GM23338 (cell line): ENCODE results near the gene SPRING1. TPM values are rescaled to one million over a fixed set of nuclear protein-coding genes. Genes with fewer than 3 reads are reported as not detected.

Experiments
- ATAC-seq: fragments of 200-7000 bp; cut with Tn5 transposase; 3 replicates; pipeline ENCODE4 v1.9.1; 2020
- DNase-seq: peaks from one replicate; pipeline ENCODE4 v3.0.0-alpha.2; 2015; ENCODE audit warnings: low spot score
- H2AFZ ChIP-seq: fragments of 200-600 bp; sonication (generic); 2 replicates; pipeline ENCODE4 v1.8.0; 2016; ENCODE audit warnings: antibody characterized with exemption, mild to moderate bottlenecking, moderate library complexity
- H3F3A ChIP-seq: fragments of 200-600 bp; sonication (generic); replicated peaks from 2 replicates; pipeline ENCODE4 v1.8.0; 2017; ENCODE audit warnings: antibody characterized with exemption, mixed run types, low read depth
- H3K27ac ChIP-seq: fragments of 200-600 bp; sonication (generic); 2 replicates; pipeline ENCODE4 v1.6.1; 2016; ENCODE audit warnings: low read depth
- H3K27me3 ChIP-seq: fragments of 200-600 bp; sonication (generic); 2 replicates; pipeline ENCODE4 v1.8.0; 2016; ENCODE audit warnings: mild to moderate bottlenecking, mixed run types, moderate library complexity; ENCODE audit not compliant: insufficient read depth
- H3K36me3 ChIP-seq: fragments of 200-600 bp; sonication (generic); 2 replicates; pipeline ENCODE4 v1.8.0; 2016; ENCODE audit warnings: mild to moderate bottlenecking; ENCODE audit not compliant: insufficient read depth
- H3K4me1 ChIP-seq: fragments of 200-600 bp; sonication (generic); 2 replicates; pipeline ENCODE4 v1.8.0; 2016; ENCODE audit warnings: mild to moderate bottlenecking, moderate library complexity; ENCODE audit not compliant: insufficient read depth
- H3K4me2 ChIP-seq: fragments of 200-600 bp; sonication (generic); 2 replicates; pipeline ENCODE4 v1.7.1; 2017; ENCODE audit warnings: mixed run types
- H3K4me3 ChIP-seq: fragments of 200-600 bp; sonication (generic); 2 replicates; pipeline ENCODE4 v1.6.1; 2016; ENCODE audit warnings: mixed run types
- H3K79me2 ChIP-seq: fragments of 200-600 bp; sonication (generic); replicated peaks from 2 replicates; pipeline ENCODE4 v1.8.0; 2017; ENCODE audit warnings: mild to moderate bottlenecking; ENCODE audit not compliant: insufficient read depth
- H3K9me2 ChIP-seq: fragments of 200-600 bp; sonication (generic); 2 replicates; pipeline ENCODE4 v1.8.0; 2017; ENCODE audit not compliant: insufficient read depth
- H4K20me1 ChIP-seq: fragments of 200-600 bp; sonication (generic); replicated peaks from 2 replicates; pipeline ENCODE4 v1.8.0; 2017; ENCODE audit warnings: mild to moderate bottlenecking; ENCODE audit not compliant: insufficient read depth
- H3K27ac Mint-ChIP-seq: 2 replicates; pipeline ENCODE4 v1.8.0; 2020; ENCODE audit warnings: inconsistent platforms, mild to moderate bottlenecking, moderate library complexity, mixed read lengths
- H3K27me3 Mint-ChIP-seq: 3 replicates; pipeline ENCODE4 v1.8.0; 2022; ENCODE audit warnings: low read depth, mild to moderate bottlenecking, moderate library complexity, mixed read lengths, inconsistent platforms; ENCODE audit not compliant: insufficient read depth, poor library complexity
- H3K36me3 Mint-ChIP-seq: 3 replicates; pipeline ENCODE4 v1.8.0; 2021; ENCODE audit warnings: low read depth, mild to moderate bottlenecking, inconsistent platforms, moderate library complexity, mixed read lengths
- H3K4me1 Mint-ChIP-seq: 3 replicates; pipeline ENCODE4 v1.8.0; 2020; ENCODE audit warnings: mild to moderate bottlenecking, inconsistent platforms, mixed read lengths
- H3K4me3 Mint-ChIP-seq: 3 replicates; pipeline ENCODE4 v1.8.0; 2021; ENCODE audit warnings: moderate library complexity, mild to moderate bottlenecking, inconsistent platforms, mixed read lengths
- H3K9me3 Mint-ChIP-seq: 3 replicates; pipeline ENCODE4 v1.8.0; 2020; ENCODE audit warnings: moderate library complexity, mild to moderate bottlenecking, inconsistent platforms, mixed read lengths
- CREB1 ChIP-seq: fragments of 250-450 bp; sonication (Bioruptor Pico); IDR thresholded peaks from 2 replicates; pipeline ENCODE4 v1.5.0; 2020; ENCODE audit warnings: low read depth, mild to moderate bottlenecking, moderate library complexity
- CTCF ChIP-seq, 2 experiments: fragments of 200-600 bp in 1 of 2; sonication (generic) in 1 of 2; conservative IDR thresholded peaks; 2 replicates each; pipeline versions ENCODE4 v1.5.1 to v1.6.1; 2016 to 2017; ENCODE audit warnings: antibody characterized with exemption in 2 of 2, low read depth in 2 of 2, mild to moderate bottlenecking in 2 of 2, moderate library complexity in 1 of 2
- ETS1 ChIP-seq: IDR thresholded peaks from 2 replicates; pipeline ENCODE4 v1.6.1; 2016; ENCODE audit warnings: antibody characterized with exemption
- EZH2 ChIP-seq: fragments of 200-600 bp; sonication (generic); IDR thresholded peaks from one replicate; pipeline ENCODE4 v1.8.0; 2017; ENCODE audit warnings: antibody characterized with exemption, mild to moderate bottlenecking, low read depth; ENCODE audit not compliant: unreplicated experiment
- EZH2phosphoT487 ChIP-seq: fragments of 200-600 bp; sonication (generic); IDR thresholded peaks from one replicate; pipeline ENCODE4 v1.8.1; 2018; ENCODE audit warnings: antibody characterized with exemption; ENCODE audit not compliant: unreplicated experiment
- JUNB ChIP-seq: IDR thresholded peaks from one replicate; pipeline ENCODE4 v1.6.1; 2016; ENCODE audit warnings: antibody characterized with exemption; ENCODE audit not compliant: unreplicated experiment
- NANOG ChIP-seq: IDR thresholded peaks from 2 replicates; pipeline ENCODE4 v1.6.1; 2016; ENCODE audit warnings: antibody characterized with exemption, borderline replicate concordance
- POLR2AphosphoS5 ChIP-seq: IDR thresholded peaks from 2 replicates; pipeline ENCODE4 v1.6.1; 2016; ENCODE audit warnings: antibody characterized with exemption, low read depth
- REST ChIP-seq: IDR thresholded peaks from one replicate; pipeline ENCODE4 v1.6.1; 2018; ENCODE audit warnings: antibody characterized with exemption; ENCODE audit not compliant: unreplicated experiment
- STAT1 ChIP-seq: IDR thresholded peaks from one replicate; pipeline ENCODE4 v1.6.1; 2016; ENCODE audit warnings: antibody characterized with exemption; ENCODE audit not compliant: unreplicated experiment
- ZNF114 ChIP-seq: fragments of 250-450 bp; sonication (Bioruptor Pico); IDR thresholded peaks from 2 replicates; pipeline ENCODE4 v1.5.0; 2020; ENCODE audit warnings: mild to moderate bottlenecking, moderate library complexity
- ZNF331 ChIP-seq: fragments of 250-450 bp; sonication (Bioruptor Pico); IDR thresholded peaks from 2 replicates; pipeline ENCODE4 v1.5.0; 2020; ENCODE audit warnings: low read depth, mild to moderate bottlenecking, moderate library complexity
- ZNF462 ChIP-seq: fragments of 250-450 bp; sonication (Bioruptor Pico); IDR thresholded peaks from 2 replicates; pipeline ENCODE4 v1.5.0; 2020; ENCODE audit warnings: mild to moderate bottlenecking, moderate library complexity
- polyA plus RNA-seq: library from polyadenylated mRNA; unstranded; fragments of >200 nt; fragmentation: Nextera tagmentation; extraction: Ambion mirVana; gene quantifications from 2 replicates; pipeline ENCODE4 v1.2.1, GENCODE V29; 2016
- total RNA-seq: library from RNA; depleted of rRNA; stranded (reverse); fragments of >200 nt; shearing (Covaris generic); gene quantifications from 2 replicates; pipeline ENCODE4 v1.2.3, GENCODE V29; 2014

Gene SPRING1
- total and polyA plus RNA-seq, 2 experiments from 2014 or later = 8.2 to 57.1 TPM

- H3K4me3 Mint-ChIP-seq = no peak overlapping the region
- no peak overlapping the region for H3K27ac Mint-ChIP-seq
- no peak overlapping the region for H3K4me2 ChIP-seq
- no peaks in the 10 kb centered on the region for H3F3A ChIP-seq
- H3K36me3 Mint-ChIP-seq = peaks cover 20% of the 10 kb centered on the region; the same call in 2 of the 3 replicates
- H3K9me3 Mint-ChIP-seq = no peaks in the 10 kb centered on the region
- peaks cover 17% of the 10 kb centered on the region for H3K4me1 Mint-ChIP-seq
- H3K4me3 ChIP-seq = no peak overlapping the region
- TF ChIP-seq EZH2phosphoT487 (no peak), POLR2AphosphoS5 (no peak), JUNB (no peak), ZNF114 (no peak), REST (no peak), ETS1 (no peak), ZNF462 (CRISPR knock-in tag) (no peak), CREB1 (CRISPR knock-in tag) (no peak), STAT1 (no peak), NANOG (no peak), ZNF331 (no peak), CTCF (conservative IDR thresholded peaks at IDR 0.05; ENCODE audit: low read depth in 2 of 2) (no peak), EZH2 (no peak)
- H3K4me1 ChIP-seq = peaks cover 27% of the 10 kb centered on the region
- no peaks in the 10 kb centered on the region for H3K36me3 ChIP-seq
- peak overlapping the region; percentile 60; the same call in 1 of the 2 replicates for H3K27ac ChIP-seq
- peaks cover 9% of the 10 kb centered on the region for H3K79me2 ChIP-seq
- ATAC-seq (peak; percentile 35; the same call in 2 of the 3 replicates), DNase-seq (no peak)
- no peaks in the 10 kb centered on the region for H3K27me3 ChIP-seq
- no peaks in the 10 kb centered on the region for H3K9me2 ChIP-seq
- H2AFZ ChIP-seq = no peak overlapping the region
- H4K20me1 ChIP-seq = peaks cover 5% of the 10 kb centered on the region
- no peaks in the 10 kb centered on the region for H3K27me3 Mint-ChIP-seq
Observed at GRCh38 chr12:116719731-116720528, 17.9 kb downstream of the SPRING1 start.
